GM12892 (cell line): ENCODE results near the gene EIF1.

Source experiments
- POLR2A ChIP-seq: IDR thresholded peaks from 2 replicates; pipeline ENCODE4 v1.6.1; 2011; ENCODE audit warnings: low read depth, low read length, control low read depth
- POLR2AphosphoS5 ChIP-seq: IDR thresholded peaks from 2 replicates; pipeline ENCODE4 v1.6.1; 2011; ENCODE audit warnings: low read depth, low read length, control low read depth

- TF ChIP-seq POLR2A: no peak
- no peak for TF ChIP-seq POLR2AphosphoS5
These were observed 1.0 kb downstream of the EIF1 start for GRCh38 chr17:41689497-41690299.
